OCI-M1 (cell line): ENCODE results near the gene TRMT112.
"Not testable (repeated sequence)": the region's sequence is repeated elsewhere in the genome, so short reads cannot be mapped to it uniquely, and the experiment has no call there.

Source experiments
- DNase-seq: peaks from one replicate; lab custom pipeline; 2025; lab: John Stamatoyannopoulos, UW

TRMT112 gene

GRCh38 chr11:64312947-64313346 is 4.4 kb downstream of the TRMT112 start:
- DNase-seq, result no peak

GRCh38 chr11:64307795-64308194 is 9.6 kb downstream of the TRMT112 start:
- DNase-seq, result not testable (repeated sequence)

GRCh38 chr11:64306876-64307622 is 10.3 kb downstream of the TRMT112 start:
- DNase-seq, result peak; percentile 21

GRCh38 chr11:64306563-64306875 is 10.8 kb downstream of the TRMT112 start:
- no peak for DNase-seq

GRCh38 chr11:64305691-64306562 is 11.4 kb downstream of the TRMT112 start:
- DNase-seq, result peak; percentile 92

GRCh38 chr11:64305075-64305690 is 12.2 kb downstream of the TRMT112 start, which contains the start of gene ESRRA:
TSS of gene ESRRA (plus strand) at chr11:64305524. CDS start at chr11:64307180, 1,656 bp downstream.
- peak; percentile 99 for DNase-seq

- peak; percentile 97 for DNase-seq
Observed at GRCh38 chr11:64304316-64305072, 12.9 kb downstream of the TRMT112 start.

- no peak for DNase-seq
Observed at GRCh38 chr11:64304032-64304315, 13.4 kb downstream of the TRMT112 start.

- peak; percentile 7 for DNase-seq
Observed at GRCh38 chr11:64303109-64304031, 14.0 kb downstream of the TRMT112 start.

- DNase-seq, result no peak
Observed at GRCh38 chr11:64299847-64300648, 17.3 kb downstream of the TRMT112 start, which contains the start of gene CATSPERZ. TSS of gene CATSPERZ (plus strand) at chr11:64300358. CDS start at chr11:64300411, 53 bp downstream.

GRCh38 chr11:64298966-64299846 is 18.2 kb downstream of the TRMT112 start:
- DNase-seq, result no peak

- DNase-seq, result no peak
Observed at GRCh38 chr11:64297699-64298358, 19.5 kb downstream of the TRMT112 start.

- DNase-seq, result no peak
Observed at GRCh38 chr11:64296830-64297698, 20.3 kb downstream of the TRMT112 start.

- DNase-seq, result no peak
Observed at GRCh38 chr11:64296236-64296635, 21.1 kb downstream of the TRMT112 start.

- no peak for DNase-seq
Observed at GRCh38 chr11:64295760-64296159, 21.6 kb downstream of the TRMT112 start.

GRCh38 chr11:64294774-64295173 is 22.6 kb downstream of the TRMT112 start:
- DNase-seq, result no peak

GRCh38 chr11:64292460-64293254 is 24.7 kb downstream of the TRMT112 start:
- no peak for DNase-seq
